Measurements from ENCODE around the gene ADGRG7.

The ADGRG7 gene

GRCh38 chr3:100702980-100703345 lies 93.6 kb downstream of the ADGRG7 start:
- DNase-seq, result no peak

DNA sequence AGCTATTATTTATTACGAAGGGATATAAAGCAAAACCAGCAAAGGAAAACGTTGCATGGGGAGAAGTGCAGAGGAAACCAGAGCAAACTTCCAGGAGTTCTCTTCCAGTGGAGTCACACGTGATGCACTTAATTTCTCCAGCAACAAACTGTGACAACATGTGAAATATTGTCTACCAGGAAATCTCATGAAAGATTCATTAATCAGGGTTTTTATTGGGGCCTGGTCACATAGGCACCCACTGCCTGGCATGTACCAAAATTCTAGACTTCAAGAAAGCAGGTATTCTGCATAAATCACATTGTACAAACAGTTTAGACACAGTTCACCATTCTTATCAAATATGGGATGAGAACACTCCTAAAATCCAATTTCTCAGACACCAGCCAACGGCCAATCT lies 94.5 kb downstream of the ADGRG7 start:
- no peak for DNase-seq

- DNase-seq, result no peak
Observed at GRCh38 chr3:100706365-100706764, 97.0 kb downstream of the ADGRG7 start.

DNA sequence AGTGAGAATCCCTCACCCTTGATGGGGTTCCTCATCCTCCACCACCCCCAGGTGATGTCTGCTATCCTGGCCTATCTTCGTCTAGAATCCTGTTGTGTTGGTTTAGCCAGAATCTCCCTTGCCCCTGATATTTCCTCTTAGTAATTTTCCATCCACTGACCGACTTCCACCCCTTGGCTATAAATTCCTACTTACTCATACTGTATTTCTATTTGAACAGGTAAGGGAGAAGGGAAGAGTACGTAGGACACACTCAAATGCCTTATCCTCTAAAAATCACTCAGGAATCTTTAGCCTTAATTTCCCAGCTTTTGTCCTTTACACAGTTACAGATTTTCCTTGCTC lies 99.2 kb downstream of the ADGRG7 start:
- DNase-seq, result no peak

DNA sequence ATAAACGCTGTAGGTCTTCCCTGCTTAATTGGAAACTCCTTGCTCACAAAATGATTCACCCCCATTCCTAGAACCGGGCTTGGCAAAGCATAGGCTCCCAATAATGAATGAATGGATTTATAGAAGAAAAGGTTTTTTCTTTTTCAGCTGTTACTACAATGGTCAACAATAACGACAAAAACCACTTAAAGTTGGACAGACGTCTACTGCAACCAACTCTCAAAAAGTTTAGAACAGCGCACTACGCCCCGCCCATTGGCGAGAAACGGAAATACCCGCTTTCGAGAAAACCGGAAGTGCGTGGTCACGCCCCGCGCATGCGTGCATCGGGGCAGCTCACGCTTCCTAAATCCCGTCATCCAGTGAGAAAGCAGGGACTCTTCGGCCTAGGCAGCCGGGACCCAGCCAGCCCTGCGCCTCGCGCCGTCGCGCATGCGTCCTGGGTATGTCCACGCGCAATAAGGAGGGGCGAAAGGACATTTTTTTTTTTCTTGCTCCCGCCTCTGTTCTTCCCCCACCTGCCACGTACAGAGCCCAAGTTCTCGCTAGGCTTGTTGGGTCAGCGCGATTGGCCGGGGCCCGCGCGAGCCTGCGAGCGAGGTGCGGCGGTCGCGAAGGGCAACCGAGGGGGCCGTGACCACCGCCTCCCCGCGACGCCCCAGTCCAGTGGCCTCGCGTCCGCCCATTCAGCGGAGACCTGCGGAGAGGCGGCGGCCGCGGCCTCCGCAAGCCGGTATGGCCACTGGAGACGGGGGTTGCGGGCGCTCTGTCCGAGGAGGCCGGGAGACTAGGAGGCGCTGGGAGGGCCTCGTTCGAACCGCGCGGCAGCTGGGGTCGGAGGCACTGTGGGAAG lies 99.8 kb downstream of the ADGRG7 start, which contains the start of gene TFG:
Gene TFG, plus strand, starts transcription at position 506 of the 853 bp plus-strand sequence. CDS start 4,192 bp downstream, outside the sequence.
- peak; percentile 97 for DNase-seq

- DNase-seq, result no peak
Observed at GRCh38 chr3:100709842-100710260, 100.5 kb downstream of the ADGRG7 start.

DNA sequence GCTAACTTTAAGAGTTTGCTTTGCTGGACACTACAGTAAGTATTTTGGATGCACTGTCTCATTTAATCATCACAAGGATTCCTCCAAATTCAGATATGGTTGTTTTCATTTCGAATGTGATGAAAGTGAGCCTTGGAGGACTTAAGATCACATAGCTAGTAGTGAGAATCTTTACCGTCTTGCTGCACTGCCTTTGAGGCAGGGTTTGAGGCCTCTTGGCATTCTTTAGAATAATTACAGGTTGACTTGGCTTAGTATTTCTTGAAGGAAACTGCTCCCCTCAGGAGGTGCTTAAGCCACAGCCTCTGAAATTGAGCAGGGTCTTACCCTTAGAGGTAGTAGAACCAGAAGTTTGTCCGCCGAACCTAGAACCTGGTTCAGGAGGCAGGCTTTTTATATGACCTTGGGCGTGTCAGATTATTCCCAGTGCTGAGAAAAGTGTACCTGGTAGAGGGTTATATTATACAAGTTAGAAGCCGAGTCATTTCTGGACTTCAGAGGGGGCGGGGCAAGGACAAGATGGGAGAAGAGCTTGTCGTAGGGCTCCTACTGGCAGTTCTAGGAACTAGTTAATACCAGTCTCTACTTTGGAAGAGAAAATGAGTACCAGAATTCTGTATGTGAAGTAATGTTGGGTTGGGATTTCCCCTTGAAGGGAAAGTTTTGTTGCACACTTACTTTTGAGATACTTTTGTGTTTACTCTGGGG lies 101.0 kb downstream of the ADGRG7 start:
- DNase-seq, result peak; percentile 65

DNA sequence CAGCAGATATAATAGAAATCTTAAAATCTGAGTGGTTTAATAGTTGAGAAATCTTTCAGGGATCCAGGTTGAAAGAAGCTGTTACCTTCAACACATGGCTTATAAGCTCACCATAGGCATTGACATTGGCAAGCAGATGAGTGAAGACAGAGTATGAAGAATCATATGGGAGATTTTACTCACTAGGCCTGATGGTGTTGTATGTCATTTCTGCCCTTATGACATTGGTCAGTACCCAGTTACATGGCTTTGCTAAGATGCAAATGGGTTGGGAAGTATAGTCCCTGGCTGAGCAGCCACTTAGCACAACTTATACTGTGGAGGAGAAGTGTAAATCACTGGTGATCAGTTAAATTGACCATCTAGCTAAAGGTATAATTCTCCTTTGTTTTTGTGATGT lies 105.8 kb downstream of the ADGRG7 start:
- DNase-seq, result no peak

- no peak for DNase-seq
Observed at GRCh38 chr3:100717063-100717462, 107.7 kb downstream of the ADGRG7 start.

- DNase-seq, result no peak
Observed at GRCh38 chr3:100717637-100718487, 108.5 kb downstream of the ADGRG7 start.

DNA sequence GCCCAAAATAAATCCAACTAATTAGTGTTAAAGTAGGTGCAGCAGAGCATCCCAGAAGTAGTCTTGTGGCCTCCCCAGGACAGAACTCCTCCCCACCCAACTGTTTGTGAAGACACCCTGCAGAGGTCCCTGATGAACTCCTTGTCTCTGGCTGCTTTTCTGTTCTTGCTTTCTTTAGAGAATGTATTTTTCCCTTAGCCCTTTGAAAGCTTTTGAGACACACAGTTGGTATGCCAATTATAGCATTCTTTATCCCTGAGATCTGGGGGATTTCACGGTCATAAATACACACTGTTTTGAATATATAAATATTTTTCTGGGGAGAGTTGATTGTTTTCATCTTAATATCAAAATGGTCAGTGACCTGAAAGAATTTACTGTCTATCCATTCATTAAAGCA lies 109.7 kb downstream of the ADGRG7 start:
- DNase-seq, result no peak

DNA sequence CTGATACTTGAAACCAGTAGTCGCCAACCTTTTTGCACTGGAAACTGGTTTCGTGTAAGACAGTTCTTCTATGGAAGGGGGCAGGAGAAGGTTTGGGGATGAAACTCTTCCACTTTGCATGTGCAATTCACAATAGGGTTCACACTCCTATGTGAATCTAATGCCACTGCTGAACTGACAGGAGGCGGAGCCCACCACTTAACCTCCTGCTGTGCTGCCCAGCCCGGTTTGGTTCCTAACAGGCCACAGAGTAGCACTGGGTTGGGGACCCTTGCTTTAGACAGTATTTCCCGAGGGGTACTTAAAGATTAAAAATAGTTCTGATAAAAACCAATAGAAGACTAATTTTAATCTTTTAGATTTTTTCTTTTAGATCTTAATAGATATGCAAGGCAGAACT lies 111.0 kb downstream of the ADGRG7 start:
- no peak for DNase-seq

DNA sequence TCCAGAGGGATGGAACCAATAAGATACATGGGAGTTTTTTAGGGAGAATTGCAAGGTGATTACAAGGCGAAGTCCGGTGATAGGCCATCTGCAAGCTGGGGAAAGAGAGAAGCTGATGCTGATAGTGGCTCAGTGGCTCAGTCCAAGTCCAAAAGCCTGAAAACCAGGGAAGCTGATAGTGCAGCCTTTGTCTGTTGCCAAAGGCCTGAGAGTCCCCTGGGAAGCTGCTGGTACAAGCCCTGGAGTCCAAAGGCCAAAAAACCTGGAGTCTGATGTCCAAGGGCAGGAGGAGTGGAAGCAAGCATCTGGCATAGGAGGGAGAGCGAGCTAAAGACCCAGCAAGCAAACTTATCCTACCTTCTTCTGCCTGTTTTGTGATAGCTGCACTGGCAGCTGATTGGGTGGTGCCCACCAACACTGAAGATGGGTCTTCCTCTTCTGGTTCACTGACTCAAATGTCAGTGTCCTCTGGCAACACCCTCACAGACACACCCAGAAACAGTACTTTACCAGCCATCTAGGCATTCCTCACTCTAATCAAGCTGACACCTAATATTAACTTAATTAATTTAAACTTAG lies 116.6 kb downstream of the ADGRG7 start:
- no peak for DNase-seq

DNA sequence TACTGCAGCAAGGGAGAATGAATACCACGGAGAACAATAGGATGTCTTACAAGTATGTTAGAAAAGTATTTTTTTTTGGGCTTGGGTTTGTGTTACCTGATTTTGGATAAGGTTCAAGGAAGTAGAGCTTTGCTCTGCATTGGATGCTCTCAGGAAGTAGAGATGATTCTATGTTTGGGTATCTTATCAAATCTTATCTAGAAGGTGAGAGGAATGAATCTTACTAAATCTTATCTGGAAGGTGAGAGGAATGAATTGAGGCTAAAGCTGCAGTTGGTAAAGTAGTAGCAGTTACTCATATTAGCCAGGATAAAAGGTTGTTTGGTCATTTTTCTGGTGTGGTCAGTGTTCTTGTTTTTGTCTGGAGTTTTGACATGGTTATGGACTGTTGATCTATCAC lies 117.3 kb downstream of the ADGRG7 start:
- DNase-seq, result no peak

DNA sequence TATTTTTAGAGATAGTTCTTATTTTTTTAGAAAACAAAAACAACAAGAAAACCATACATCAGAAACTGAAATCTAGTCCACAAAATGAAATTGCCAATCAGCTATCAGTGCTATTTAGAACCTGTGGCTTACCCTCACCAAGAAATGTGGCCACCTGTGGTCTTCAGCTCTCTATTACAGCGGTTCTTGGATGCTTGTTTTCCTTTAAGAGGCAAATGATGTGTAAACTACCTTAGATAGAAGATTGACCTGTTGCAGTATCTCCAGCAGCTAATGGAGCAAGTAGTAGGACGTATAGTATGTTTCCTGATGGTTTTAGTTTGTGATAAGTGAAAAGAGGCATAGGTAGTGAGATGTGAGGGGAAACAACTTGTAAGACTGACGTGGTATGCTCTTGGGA lies 121.1 kb downstream of the ADGRG7 start:
- DNase-seq, result no peak

- no peak for DNase-seq
Observed at GRCh38 chr3:100732435-100732834, 123.0 kb downstream of the ADGRG7 start.

GRCh38 chr3:100737334-100737733 lies 127.9 kb downstream of the ADGRG7 start:
- DNase-seq, result no peak

DNA sequence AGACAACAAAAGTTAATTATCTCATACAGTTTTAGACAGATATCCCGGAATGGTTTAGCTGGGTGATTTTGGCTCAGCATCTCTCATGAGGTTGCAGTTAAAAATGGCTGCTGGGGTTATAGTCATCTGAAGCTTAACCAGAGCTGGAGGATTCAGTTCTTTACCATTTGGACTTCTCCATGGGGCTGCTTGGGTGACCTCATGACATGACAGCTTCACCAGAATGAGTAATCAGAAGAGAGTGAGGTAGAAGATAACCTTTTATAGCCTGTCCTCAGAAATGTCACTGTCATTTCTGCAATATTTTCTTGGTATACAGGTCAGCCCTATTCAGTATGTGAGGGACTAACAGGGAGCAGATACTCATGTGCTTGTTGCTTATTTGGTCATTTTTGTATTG lies 130.8 kb downstream of the ADGRG7 start:
- DNase-seq, result no peak

- DNase-seq, result no peak
Observed at GRCh38 chr3:100743535-100743934, 134.1 kb downstream of the ADGRG7 start.

- DNase-seq, result no peak
Observed at GRCh38 chr3:100744671-100745070, 135.3 kb downstream of the ADGRG7 start.
